ENCODE data around the gene NSL1.
"Not testable (repeated sequence)": the region's sequence is repeated elsewhere in the genome, so short reads cannot be mapped to it uniquely, and the experiment has no call there.

The NSL1 gene

GRCh38 chr1:212783976-212784375 lies 7.6 kb downstream of the NSL1 start:
- H3K4me3 ChIP-seq, result no peak overlapping the region
- DNase-seq (ENCODE audit: low spot score), result no peak
- H3K27ac ChIP-seq, result no peak overlapping the region
- TF ChIP-seq, protein P1, sequence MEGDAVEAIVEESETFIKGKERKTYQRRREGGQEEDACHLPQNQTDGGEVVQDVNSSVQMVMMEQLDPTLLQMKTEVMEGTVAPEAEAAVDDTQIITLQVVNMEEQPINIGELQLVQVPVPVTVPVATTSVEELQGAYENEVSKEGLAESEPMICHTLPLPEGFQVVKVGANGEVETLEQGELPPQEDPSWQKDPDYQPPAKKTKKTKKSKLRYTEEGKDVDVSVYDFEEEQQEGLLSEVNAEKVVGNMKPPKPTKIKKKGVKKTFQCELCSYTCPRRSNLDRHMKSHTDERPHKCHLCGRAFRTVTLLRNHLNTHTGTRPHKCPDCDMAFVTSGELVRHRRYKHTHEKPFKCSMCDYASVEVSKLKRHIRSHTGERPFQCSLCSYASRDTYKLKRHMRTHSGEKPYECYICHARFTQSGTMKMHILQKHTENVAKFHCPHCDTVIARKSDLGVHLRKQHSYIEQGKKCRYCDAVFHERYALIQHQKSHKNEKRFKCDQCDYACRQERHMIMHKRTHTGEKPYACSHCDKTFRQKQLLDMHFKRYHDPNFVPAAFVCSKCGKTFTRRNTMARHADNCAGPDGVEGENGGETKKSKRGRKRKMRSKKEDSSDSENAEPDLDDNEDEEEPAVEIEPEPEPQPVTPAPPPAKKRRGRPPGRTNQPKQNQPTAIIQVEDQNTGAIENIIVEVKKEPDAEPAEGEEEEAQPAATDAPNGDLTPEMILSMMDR (IDR thresholded peaks at IDR 0.05), result no peak

DNA sequence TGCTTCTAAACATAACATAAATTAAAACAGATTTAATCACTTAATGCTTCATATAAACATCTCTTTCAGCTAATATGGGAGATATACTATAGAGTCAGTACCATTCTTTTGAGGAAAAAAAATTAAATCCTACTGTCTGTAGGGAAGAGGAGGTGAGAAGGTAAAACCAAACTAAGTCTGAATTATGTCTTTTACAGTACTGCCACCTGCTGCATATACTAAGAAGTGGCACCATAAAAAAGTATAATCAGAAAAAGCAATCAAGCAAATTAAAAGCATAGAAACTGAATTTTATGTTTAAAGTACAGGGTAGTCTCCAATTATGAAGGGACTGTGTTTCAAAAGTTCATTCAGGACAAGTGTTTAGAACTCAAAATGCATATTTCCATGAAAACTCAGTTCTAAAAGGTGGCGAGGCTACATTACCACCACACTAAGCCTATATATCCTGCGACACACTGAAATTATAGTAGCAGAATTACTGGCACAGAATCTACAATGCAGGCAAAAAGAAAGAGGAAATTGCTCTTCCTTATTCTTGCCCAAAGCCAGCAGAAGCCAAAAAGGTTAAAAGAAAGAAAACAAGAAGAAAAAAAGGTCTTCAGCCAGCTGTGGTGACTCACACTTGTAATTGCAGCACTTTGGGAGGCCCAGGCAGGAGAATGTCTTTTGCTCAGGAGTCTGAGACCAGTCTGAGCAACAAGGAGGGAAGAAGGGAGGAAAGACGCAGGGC lies 9.0 kb downstream of the NSL1 start:
- Histone ChIP-seq H3K4me3 (no peak overlapping the region), H3K27ac (peak overlapping the region in 1 of 2 donors; percentile 49)
- TF ChIP-seq, protein P1 (IDR thresholded peaks at IDR 0.05), result peak; percentile 25
- DNase-seq (ENCODE audit: low spot score), result no peak

GRCh38 chr1:212781225-212781624 lies 10.4 kb downstream of the NSL1 start:
- TF ChIP-seq, protein P1 (IDR thresholded peaks at IDR 0.05), result no peak

DNA sequence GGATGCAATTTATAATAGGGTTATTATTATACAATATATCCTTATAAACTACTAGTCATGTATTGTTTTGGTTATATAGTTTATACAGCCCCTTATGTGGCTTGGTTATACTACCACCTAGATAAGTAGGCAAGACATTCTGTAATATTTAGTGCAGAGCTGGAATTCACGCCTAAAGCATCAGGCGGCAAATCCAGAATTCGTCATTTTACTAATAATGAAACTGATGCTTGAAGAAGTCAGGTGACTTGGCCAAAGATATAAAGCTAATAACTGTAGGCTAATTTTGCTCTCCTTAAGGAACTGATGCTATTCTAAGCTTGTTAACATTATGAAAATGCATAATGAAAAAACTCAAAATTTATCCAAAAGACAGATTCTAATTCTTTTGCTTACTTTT lies 10.8 kb downstream of the NSL1 start:
- no peak for DNase-seq (ENCODE audit: low spot score)
- Histone ChIP-seq H3K4me3 (no peak overlapping the region), H3K27ac (no peak overlapping the region)
- TF ChIP-seq, protein P1 (IDR thresholded peaks at IDR 0.05), result no peak

More at GRCh38 chr1:212781225-212781624, 10.4 kb downstream of the NSL1 start:
- Histone ChIP-seq H3K4me3 (no peak overlapping the region), H3K27ac (no peak overlapping the region)
- DNase-seq (ENCODE audit: low spot score), result no peak

DNA sequence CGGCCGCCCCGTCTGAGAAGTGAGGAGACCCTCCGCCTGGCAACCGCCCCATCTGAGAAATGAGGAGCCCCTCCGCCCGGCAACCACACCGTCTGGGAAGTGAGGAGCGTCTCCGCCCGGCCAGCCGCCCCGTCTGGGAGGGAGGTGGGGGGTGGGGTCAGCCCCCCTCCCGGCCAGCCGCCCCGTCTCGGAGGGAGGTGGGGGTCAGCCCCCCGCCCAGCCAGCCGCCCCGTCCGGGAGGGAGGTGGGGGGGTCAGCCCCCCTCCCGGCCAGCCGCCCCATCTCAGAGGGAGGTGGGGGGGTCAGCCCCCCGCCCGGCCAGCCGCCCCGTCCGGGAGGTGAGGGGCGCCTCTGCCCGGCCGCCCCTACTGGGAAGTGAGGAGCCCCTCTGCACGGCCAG lies 12.5 kb downstream of the NSL1 start:
- H3K27ac ChIP-seq; DNase-seq (ENCODE audit: low spot score); H3K4me3 ChIP-seq: not testable (repeated sequence)

GRCh38 chr1:212777151-212777550 lies 14.4 kb downstream of the NSL1 start:
- DNase-seq (ENCODE audit: low spot score), result no peak
- TF ChIP-seq, protein P1 (IDR thresholded peaks at IDR 0.05), result no peak
- no peak overlapping the region for H3K27ac ChIP-seq
- no peak overlapping the region for H3K4me3 ChIP-seq

- no peak overlapping the region for H3K27ac ChIP-seq
- DNase-seq (ENCODE audit: low spot score), result no peak
- TF ChIP-seq, protein P1 (IDR thresholded peaks at IDR 0.05), result no peak
- no peak overlapping the region for H3K4me3 ChIP-seq
Observed at GRCh38 chr1:212775241-212775640, 16.3 kb downstream of the NSL1 start.
